CD14-positive monocyte (primary cell): ENCODE measurements around the gene DNAJB13. TPM values are rescaled to one million over a fixed set of nuclear protein-coding genes. Genes with fewer than 3 reads are reported as not detected.

Experiments
- DNase-seq, 3 donors: peaks; one replicate each; pipeline ENCODE4 v3.0.0-alpha.2; 2011 to 2022
- H2AFZ ChIP-seq: 2 replicates; pipeline ENCODE4 v1.6.0; 2012; ENCODE audit warnings: mild to moderate bottlenecking, low read depth, low read length, inconsistent platforms; ENCODE audit not compliant: insufficient read depth, poor library complexity, severe bottlenecking
- H3K27ac ChIP-seq, 2 donors: 1 replicate in 1 of 2; 2 replicates in 1 of 2; pipeline ENCODE4 v1.5.1; 2012 to 2013; ENCODE audit warnings: low read length in 2 of 2, control low read depth in 1 of 2, inconsistent platforms in 1 of 2, low read depth in 1 of 2, mild to moderate bottlenecking in 1 of 2
- H3K27me3 ChIP-seq, 2 donors: one replicate each; pipeline versions ENCODE4 v1.6.0 to v1.6.1; 2011 to 2013; ENCODE audit warnings: low read length in 2 of 2; ENCODE audit not compliant: control insufficient read depth in 2 of 2, insufficient read depth in 2 of 2
- H3K36me3 ChIP-seq, 2 donors: replicated peaks in 1 of 2; 1 replicate in 1 of 2; 2 replicates in 1 of 2; pipeline versions ENCODE4 v1.5.1 to v1.6.1; 2012 to 2013; ENCODE audit warnings: low read length in 2 of 2, control low read depth in 1 of 2, inconsistent platforms in 1 of 2, mild to moderate bottlenecking in 1 of 2; ENCODE audit not compliant: insufficient read depth in 2 of 2, control insufficient read depth in 1 of 2
- H3K4me1 ChIP-seq, 2 donors: 1 replicate in 1 of 2; 2 replicates in 1 of 2; pipeline versions ENCODE4 v1.5.1 to v1.6.1; 2012 to 2013; ENCODE audit warnings: low read length in 2 of 2, control low read depth in 1 of 2, inconsistent platforms in 1 of 2, mild to moderate bottlenecking in 1 of 2, moderate library complexity in 1 of 2; ENCODE audit not compliant: insufficient read depth in 2 of 2, control insufficient read depth in 1 of 2
- H3K4me2 ChIP-seq: replicated peaks from 2 replicates; pipeline ENCODE3; 2012; ENCODE audit warnings: low read length, moderate library complexity, mild to moderate bottlenecking; ENCODE audit not compliant: poor library complexity, severe bottlenecking; ENCODE audit errors: extremely low read depth
- H3K4me3 ChIP-seq, 3 experiments: fragments of 200-600 bp in 1 of 3; sonication (generic) in 1 of 3; replicated peaks in 1 of 3; 1 replicate in 2 of 3; 2 replicates in 1 of 3; pipeline ENCODE4 v1.5.1; 2011 to 2013; ENCODE audit warnings: low read length in 3 of 3, mild to moderate bottlenecking in 3 of 3, control low read depth in 2 of 3, low read depth in 2 of 3, inconsistent platforms in 1 of 3, moderate library complexity in 1 of 3
- H3K79me2 ChIP-seq: 2 replicates; pipeline ENCODE4 v1.6.0; 2012; ENCODE audit warnings: mild to moderate bottlenecking, control low read depth, inconsistent platforms, low read length, moderate library complexity; ENCODE audit not compliant: insufficient read depth
- H3K9ac ChIP-seq: 2 replicates; pipeline ENCODE4 v1.6.0; 2017; ENCODE audit warnings: low read length, mild to moderate bottlenecking; ENCODE audit not compliant: insufficient read depth, poor library complexity, severe bottlenecking
- H3K9me3 ChIP-seq, 2 donors: replicated peaks in 1 of 2; 1 replicate in 1 of 2; 2 replicates in 1 of 2; pipeline versions ENCODE4 v1.5.1 to v1.6.1; 2012 to 2013; ENCODE audit warnings: low read length in 2 of 2, control low read depth in 1 of 2; ENCODE audit not compliant: control insufficient read depth in 1 of 2, insufficient read depth in 1 of 2
- H4K20me1 ChIP-seq: 2 replicates; pipeline ENCODE4 v1.6.0; 2012; ENCODE audit warnings: mild to moderate bottlenecking, low read length, control low read depth, moderate library complexity; ENCODE audit not compliant: insufficient read depth
- H3K27ac Mint-ChIP-seq, 7 donors: one replicate each; pipeline ENCODE4 v1.8.0; 2020; ENCODE audit warnings: mild to moderate bottlenecking in 7 of 7, mixed read lengths in 7 of 7, moderate library complexity in 6 of 7, inconsistent platforms in 2 of 7
- H3K27me3 Mint-ChIP-seq, 3 donors: one replicate each; pipeline ENCODE4 v1.8.0; 2021 to 2022; ENCODE audit warnings: low read depth in 3 of 3, mild to moderate bottlenecking in 3 of 3, mixed read lengths in 3 of 3, moderate library complexity in 3 of 3, inconsistent platforms in 1 of 3
- H3K36me3 Mint-ChIP-seq, 2 donors: one replicate each; pipeline ENCODE4 v1.8.0; 2020; ENCODE audit warnings: mixed read lengths in 2 of 2, inconsistent platforms in 1 of 2, mild to moderate bottlenecking in 1 of 2
- H3K4me1 Mint-ChIP-seq: one replicate; pipeline ENCODE4 v1.8.0; 2020; ENCODE audit warnings: mild to moderate bottlenecking, mixed read lengths
- H3K4me3 Mint-ChIP-seq, 2 donors: one replicate each; pipeline ENCODE4 v1.8.0; 2020; ENCODE audit warnings: mild to moderate bottlenecking in 2 of 2, mixed read lengths in 2 of 2, moderate library complexity in 1 of 2
- H3K9me3 Mint-ChIP-seq, 7 donors: one replicate each; pipeline ENCODE4 v1.8.0; 2020 to 2022; ENCODE audit warnings: mixed read lengths in 7 of 7, mild to moderate bottlenecking in 6 of 7, moderate library complexity in 6 of 7, inconsistent platforms in 2 of 7
- CTCF ChIP-seq: fragments of 200-600 bp; IDR thresholded peaks from one replicate; pipeline ENCODE4 v1.8.0; 2022; ENCODE audit warnings: antibody characterized with exemption, mild to moderate bottlenecking
- WGBS: methylation state at CpG from one replicate; pipeline ENCODE4 v1.1.5; 2013; ENCODE audit warnings: missing lambda C conversion rate; ENCODE audit not compliant: insufficient coverage; 5-methylcytosine and 5-hydroxymethylcytosine counted together
- intact Hi-C, 2 donors: fragments of 100-400 bp; cut with micrococcal nuclease; formaldehyde crosslinking; loops; one replicate each; pipeline versions ENCODE4 v1.15.0 to v1.15.1; 2023
- polyA plus RNA-seq, 3 donors: library from polyadenylated mRNA; depleted of rRNA in 1 of 3; unstranded in 2 of 3; stranded (reverse) in 1 of 3; fragments of 300-500 nt in 2 of 3; fragments of >200 nt in 1 of 3; fragmentation: Illumina TruSeq in 2 of 3; gene quantifications; 1 replicate in 2 of 3; 2 replicates in 1 of 3; pipeline ENCODE4 v1.2.3, GENCODE V29; 2012 to 2021

The DNAJB13 gene
- polyA plus RNA-seq, 3 donors, result not detected

- peaks cover 16 to 22% of the 10 kb centered on the region in 2 donors for H3K36me3 Mint-ChIP-seq
- intact Hi-C loops, result no loop called here
- no peak overlapping the region for H2AFZ ChIP-seq
- TF ChIP-seq CTCF, result no peak
- no peak overlapping the region for H3K4me3 ChIP-seq
- H3K27ac ChIP-seq, result no peak overlapping the region
- peaks cover 0 to 29% of the 10 kb centered on the region in 2 donors for H3K36me3 ChIP-seq
- H3K27me3 Mint-ChIP-seq, result no peaks in the 10 kb centered on the region
- peaks cover 6% of the 10 kb centered on the region for H3K4me1 Mint-ChIP-seq
- no peaks in the 10 kb centered on the region for H3K79me2 ChIP-seq
- peak overlapping the region in 1 of 7 donors; percentile 63 for H3K27ac Mint-ChIP-seq
- no peak overlapping the region for H3K4me3 Mint-ChIP-seq
- DNase-seq, result no peak
- peaks cover 6% of the 10 kb centered on the region in 2 donors for H3K4me1 ChIP-seq
- H3K9ac ChIP-seq, result no peak overlapping the region
- no peaks in the 10 kb centered on the region for H3K27me3 ChIP-seq
- no peaks in the 10 kb centered on the region for H3K9me3 ChIP-seq
- H4K20me1 ChIP-seq, result no peaks in the 10 kb centered on the region
- 93% methylated on average over 3 of the region's 14 CpGs for WGBS
- H3K9me3 Mint-ChIP-seq, result no peaks in the 10 kb centered on the region
- no peak overlapping the region for H3K4me2 ChIP-seq
These were observed 49.7 kb downstream of the DNAJB13 start for GRCh38 chr11:74000307-74001133.

GRCh38 chr11:74001822-74002286 lies 51.0 kb downstream of the DNAJB13 start:
- Mint-ChIP-seq H3K9me3 (no peaks in the 10 kb centered on the region), H3K4me3 (no peak overlapping the region), H3K27me3 (no peaks in the 10 kb centered on the region), H3K36me3 (peaks cover 16 to 26% of the 10 kb centered on the region in 2 donors), H3K4me1 (no peaks in the 10 kb centered on the region), H3K27ac (peak overlapping the region in 3 of 7 donors; percentile 15 to 72 (median 68))
- Histone ChIP-seq H3K27me3 (no peaks in the 10 kb centered on the region), H4K20me1 (no peaks in the 10 kb centered on the region), H3K4me2 (no peak overlapping the region), H3K27ac (no peak overlapping the region), H3K4me3 (no peak overlapping the region), H2AFZ (no peak overlapping the region), H3K79me2 (no peaks in the 10 kb centered on the region), H3K4me1 (no peaks in the 10 kb centered on the region), H3K36me3 (peaks cover 0 to 29% of the 10 kb centered on the region in 2 donors), H3K9ac (no peak overlapping the region), H3K9me3 (no peaks in the 10 kb centered on the region)
- intact Hi-C loops, result no loop called here
- DNase-seq, result no peak
- no peak for TF ChIP-seq CTCF
- WGBS, result 93% methylated on average over 5 of the region's 7 CpGs
